CD8-positive, alpha-beta memory T cell (primary cell): ENCODE results near the gene USH2A. TPM values are rescaled to one million over a fixed set of nuclear protein-coding genes. Genes with fewer than 3 reads are reported as not detected.

ENCODE experiments used
- CTCF ChIA-PET: fragments of 350-600 bp; sonication (Branson Sonifier 250); formaldehyde crosslinking; loops from one replicate; lab custom pipeline; 2021; ENCODE audit warnings: antibody characterized with exemption; lab: Charles Lee
- POLR2A ChIA-PET: fragments of 350-600 bp; sonication (Branson Sonifier 250); formaldehyde crosslinking; loops from one replicate; lab custom pipeline; 2021; ENCODE audit warnings: antibody characterized with exemption; lab: Charles Lee
- DNase-seq, 5 donors: peaks; one replicate each; pipeline versions ENCODE4 v3.0.0 to v3.0.0-alpha.2; 2020 to 2022; ENCODE audit warnings: mixed read lengths in 1 of 5
- H3K27ac ChIP-seq: one replicate; pipeline ENCODE4 v1.7.0; 2013; ENCODE audit warnings: low read depth, mild to moderate bottlenecking, low read length, moderate library complexity
- H3K27me3 ChIP-seq: 2 replicates; pipeline ENCODE4 v1.7.0; 2013; ENCODE audit warnings: low read length, mild to moderate bottlenecking; ENCODE audit not compliant: insufficient read depth, poor library complexity, severe bottlenecking
- H3K36me3 ChIP-seq: 2 replicates; pipeline ENCODE4 v1.7.0; 2013; ENCODE audit warnings: mild to moderate bottlenecking, low read length, moderate library complexity; ENCODE audit not compliant: insufficient read depth
- H3K4me1 ChIP-seq: 2 replicates; pipeline ENCODE4 v1.7.0; 2013; ENCODE audit warnings: mild to moderate bottlenecking, low read length, moderate library complexity; ENCODE audit not compliant: insufficient read depth
- H3K4me3 ChIP-seq: 2 replicates; pipeline ENCODE4 v1.7.0; 2013; ENCODE audit warnings: mild to moderate bottlenecking, low read length
- H3K9me3 ChIP-seq: 2 replicates; pipeline ENCODE4 v1.7.0; 2013; ENCODE audit warnings: mild to moderate bottlenecking, low read length
- H3K27ac Mint-ChIP-seq, 8 donors: one replicate each; pipeline ENCODE4 v1.8.0; 2020 to 2021; ENCODE audit warnings: mixed read lengths in 8 of 8, mild to moderate bottlenecking in 6 of 8, inconsistent platforms in 3 of 8, moderate library complexity in 3 of 8
- H3K27me3 Mint-ChIP-seq, 2 donors: one replicate each; pipeline ENCODE4 v1.8.0; 2020 to 2021; ENCODE audit warnings: mixed read lengths in 2 of 2, mild to moderate bottlenecking in 1 of 2, moderate library complexity in 1 of 2
- H3K36me3 Mint-ChIP-seq, 3 donors: one replicate each; pipeline ENCODE4 v1.8.0; 2020 to 2021; ENCODE audit warnings: mixed read lengths in 3 of 3, inconsistent platforms in 1 of 3, mild to moderate bottlenecking in 1 of 3
- H3K4me1 Mint-ChIP-seq, 3 donors: one replicate each; pipeline ENCODE4 v1.8.0; 2020 to 2021; ENCODE audit warnings: mixed read lengths in 3 of 3, inconsistent platforms in 1 of 3, mild to moderate bottlenecking in 1 of 3
- H3K4me3 Mint-ChIP-seq, 7 donors: one replicate each; pipeline ENCODE4 v1.8.0; 2020 to 2021; ENCODE audit warnings: mixed read lengths in 7 of 7, mild to moderate bottlenecking in 6 of 7, moderate library complexity in 4 of 7, inconsistent platforms in 2 of 7
- H3K9me3 Mint-ChIP-seq, 5 donors: one replicate each; pipeline ENCODE4 v1.8.0; 2020 to 2022; ENCODE audit warnings: mixed read lengths in 5 of 5, mild to moderate bottlenecking in 3 of 5, moderate library complexity in 2 of 5, inconsistent platforms in 1 of 5
- polyA plus RNA-seq: library from polyadenylated mRNA; unstranded; fragments of 300-500 nt; fragmentation: Illumina TruSeq; gene quantifications from one replicate; pipeline ENCODE4 v1.2.3, GENCODE V29; 2021
- total RNA-seq, 2 experiments: library from RNA; stranded (reverse); gene quantifications; one replicate each; pipeline ENCODE4 v1.2.3, GENCODE V29; 2021

The USH2A gene
- total and polyA plus RNA-seq, 3 experiments from 2014 or later = not detected

- no peak overlapping the region for H3K4me3 Mint-ChIP-seq
- no peaks in the 10 kb centered on the region for H3K9me3 ChIP-seq
- no peak overlapping the region for H3K27ac ChIP-seq
- no peaks in the 10 kb centered on the region for H3K27me3 ChIP-seq
- DNase-seq = no peak
- peaks cover 0 to 9% (median 2%) of the 10 kb centered on the region in 5 donors for H3K9me3 Mint-ChIP-seq
- ChIA-PET POLR2A (no interaction called here), CTCF (no interaction called here)
- H3K4me1 ChIP-seq = no peaks in the 10 kb centered on the region
- no peak overlapping the region for H3K4me3 ChIP-seq
- no peaks in the 10 kb centered on the region for H3K4me1 Mint-ChIP-seq
- H3K27me3 Mint-ChIP-seq = no peaks in the 10 kb centered on the region
- H3K27ac Mint-ChIP-seq = no peak overlapping the region
- H3K36me3 ChIP-seq = no peaks in the 10 kb centered on the region
- H3K36me3 Mint-ChIP-seq = no peaks in the 10 kb centered on the region
Measured at GRCh38 chr1:215584389-215584788, 838.9 kb downstream of the USH2A start.

- H3K27ac ChIP-seq = no peak overlapping the region
- no peak overlapping the region for H3K27ac Mint-ChIP-seq
- H3K27me3 ChIP-seq = no peaks in the 10 kb centered on the region
- H3K4me1 Mint-ChIP-seq = no peaks in the 10 kb centered on the region
- H3K4me3 Mint-ChIP-seq = no peak overlapping the region
- no peak overlapping the region for H3K4me3 ChIP-seq
- no peaks in the 10 kb centered on the region for H3K27me3 Mint-ChIP-seq
- CTCF ChIA-PET = no interaction called here
- H3K9me3 ChIP-seq = no peaks in the 10 kb centered on the region
- no peaks in the 10 kb centered on the region for H3K36me3 Mint-ChIP-seq
- DNase-seq = no peak
- no peaks in the 10 kb centered on the region for H3K36me3 ChIP-seq
- POLR2A ChIA-PET = no interaction called here
- H3K4me1 ChIP-seq = no peaks in the 10 kb centered on the region
- peaks cover 0 to 9% (median 2%) of the 10 kb centered on the region in 5 donors for H3K9me3 Mint-ChIP-seq
Measured at GRCh38 chr1:215583185-215583749, 840.0 kb downstream of the USH2A start.

GRCh38 chr1:215581896-215582295 is 841.4 kb downstream of the USH2A start:
- Mint-ChIP-seq H3K9me3 (peaks cover 0 to 9% (median 2%) of the 10 kb centered on the region in 5 donors), H3K27ac (no peak overlapping the region), H3K4me3 (no peak overlapping the region), H3K36me3 (no peaks in the 10 kb centered on the region), H3K27me3 (no peaks in the 10 kb centered on the region), H3K4me1 (no peaks in the 10 kb centered on the region)
- no peaks in the 10 kb centered on the region for H3K4me1 ChIP-seq
- H3K4me3 ChIP-seq = no peak overlapping the region
- H3K9me3 ChIP-seq = no peaks in the 10 kb centered on the region
- no peaks in the 10 kb centered on the region for H3K36me3 ChIP-seq
- no peak overlapping the region for H3K27ac ChIP-seq
- POLR2A ChIA-PET = no interaction called here
- no peaks in the 10 kb centered on the region for H3K27me3 ChIP-seq
- CTCF ChIA-PET = no interaction called here
- DNase-seq = no peak
